Fibroblast of villous mesenchyme (primary cell): ENCODE measurements around the gene ATG16L2. TPM values are rescaled to one million over a fixed set of nuclear protein-coding genes. Genes with fewer than 3 reads are reported as not detected.
"Not testable (repeated sequence)": the region's sequence is repeated elsewhere in the genome, so short reads cannot be mapped to it uniquely, and the experiment has no call there.

Experiments
- DNase-seq: peaks from one replicate; pipeline ENCODE4 v3.0.0-alpha.2; 2010; ENCODE audit warnings: low read depth
- H3K4me3 ChIP-seq: 2 replicates; pipeline ENCODE4 v1.5.1; 2011; ENCODE audit warnings: low read depth, mild to moderate bottlenecking, low read length
- total RNA-seq: library from RNA; depleted of rRNA; stranded (reverse); fragments of >200 nt; gene quantifications from 2 replicates; pipeline ENCODE4 v1.2.3, GENCODE V29; 2012
- TF ChIP-seq, protein P1 (sequence below): IDR thresholded peaks from 2 replicates; pipeline ENCODE4 v1.5.1; 2012; ENCODE audit warnings: low read depth, mild to moderate bottlenecking, low read length; ENCODE audit not compliant: insufficient read depth

The ATG16L2 gene
- total RNA-seq, 1 donor = 11.2 TPM

DNA sequence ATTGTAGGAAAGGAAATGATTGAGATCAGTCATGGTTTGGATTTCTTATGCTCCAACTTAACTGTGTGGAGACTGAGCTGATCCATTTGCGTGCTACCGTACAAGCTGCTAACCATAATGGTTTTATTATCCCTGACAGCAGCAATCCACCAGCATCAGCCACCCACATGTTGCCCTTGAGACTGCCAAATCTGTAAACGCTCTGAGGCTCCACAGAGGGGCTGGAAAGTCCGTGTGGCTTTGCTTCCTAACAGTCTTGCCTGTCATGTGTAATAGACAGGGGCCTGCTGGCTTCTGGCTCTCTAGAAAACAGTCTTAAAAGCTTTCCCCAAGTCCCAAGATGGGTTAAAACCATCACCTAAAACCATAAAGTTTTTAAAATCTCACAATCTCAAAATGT lies 30.1 kb downstream of the ATG16L2 start:
- TF ChIP-seq, protein P1, sequence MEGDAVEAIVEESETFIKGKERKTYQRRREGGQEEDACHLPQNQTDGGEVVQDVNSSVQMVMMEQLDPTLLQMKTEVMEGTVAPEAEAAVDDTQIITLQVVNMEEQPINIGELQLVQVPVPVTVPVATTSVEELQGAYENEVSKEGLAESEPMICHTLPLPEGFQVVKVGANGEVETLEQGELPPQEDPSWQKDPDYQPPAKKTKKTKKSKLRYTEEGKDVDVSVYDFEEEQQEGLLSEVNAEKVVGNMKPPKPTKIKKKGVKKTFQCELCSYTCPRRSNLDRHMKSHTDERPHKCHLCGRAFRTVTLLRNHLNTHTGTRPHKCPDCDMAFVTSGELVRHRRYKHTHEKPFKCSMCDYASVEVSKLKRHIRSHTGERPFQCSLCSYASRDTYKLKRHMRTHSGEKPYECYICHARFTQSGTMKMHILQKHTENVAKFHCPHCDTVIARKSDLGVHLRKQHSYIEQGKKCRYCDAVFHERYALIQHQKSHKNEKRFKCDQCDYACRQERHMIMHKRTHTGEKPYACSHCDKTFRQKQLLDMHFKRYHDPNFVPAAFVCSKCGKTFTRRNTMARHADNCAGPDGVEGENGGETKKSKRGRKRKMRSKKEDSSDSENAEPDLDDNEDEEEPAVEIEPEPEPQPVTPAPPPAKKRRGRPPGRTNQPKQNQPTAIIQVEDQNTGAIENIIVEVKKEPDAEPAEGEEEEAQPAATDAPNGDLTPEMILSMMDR = no peak
- peak; percentile 90 for DNase-seq
- no peak overlapping the region for H3K4me3 ChIP-seq

DNA sequence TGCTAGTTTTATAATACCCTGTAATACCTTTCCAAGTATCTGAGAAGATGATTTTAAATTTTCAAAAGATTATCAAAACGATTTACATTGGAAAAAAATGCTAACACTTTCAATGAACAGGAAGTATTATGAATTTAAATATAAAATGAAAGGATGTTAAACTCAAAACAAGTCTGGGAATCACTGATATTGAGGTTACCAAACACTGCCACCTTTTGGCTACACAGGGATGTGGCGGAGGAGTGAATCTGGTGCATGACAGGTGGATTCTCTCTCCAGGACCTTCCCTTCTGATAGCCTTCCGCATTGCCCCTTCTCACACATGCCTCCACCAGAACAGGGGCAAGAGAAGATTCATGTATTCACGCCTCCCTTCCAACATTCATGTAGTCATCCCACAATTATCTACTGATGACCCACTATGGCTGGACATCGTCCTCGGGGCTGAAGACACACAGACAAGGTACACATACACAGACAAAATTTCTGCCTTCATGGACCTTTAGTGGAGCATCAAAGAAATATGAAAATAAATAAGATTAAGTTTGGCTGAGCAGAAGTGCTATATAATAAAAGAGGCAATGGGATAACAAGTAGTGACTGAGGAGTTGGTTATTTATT lies 34.7 kb downstream of the ATG16L2 start:
- peak; percentile 61 for DNase-seq
- TF ChIP-seq, protein P1 = peak; percentile 74
- no peak overlapping the region for H3K4me3 ChIP-seq

DNA sequence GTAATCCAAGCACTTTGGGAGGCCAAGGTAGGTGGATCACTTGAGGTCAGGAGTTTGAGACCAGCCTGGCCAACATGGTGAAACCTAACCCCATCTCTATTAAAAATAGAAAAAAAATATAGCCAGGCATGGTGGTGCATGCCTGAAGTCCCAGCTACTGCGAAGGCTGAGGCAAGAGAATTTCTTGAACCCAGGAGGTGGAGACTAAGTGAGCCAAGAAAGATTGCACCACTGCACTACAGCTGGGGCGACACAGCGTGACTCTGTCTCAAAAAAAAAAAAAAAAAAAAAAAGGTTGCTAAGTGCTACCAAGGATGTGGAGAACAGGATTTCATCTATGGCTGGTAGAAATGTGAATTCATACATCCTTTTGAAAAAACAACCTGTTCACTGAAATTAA lies 36.6 kb downstream of the ATG16L2 start:
- no peak for DNase-seq
- H3K4me3 ChIP-seq = no peak overlapping the region
- TF ChIP-seq, protein P1 = no peak

DNA sequence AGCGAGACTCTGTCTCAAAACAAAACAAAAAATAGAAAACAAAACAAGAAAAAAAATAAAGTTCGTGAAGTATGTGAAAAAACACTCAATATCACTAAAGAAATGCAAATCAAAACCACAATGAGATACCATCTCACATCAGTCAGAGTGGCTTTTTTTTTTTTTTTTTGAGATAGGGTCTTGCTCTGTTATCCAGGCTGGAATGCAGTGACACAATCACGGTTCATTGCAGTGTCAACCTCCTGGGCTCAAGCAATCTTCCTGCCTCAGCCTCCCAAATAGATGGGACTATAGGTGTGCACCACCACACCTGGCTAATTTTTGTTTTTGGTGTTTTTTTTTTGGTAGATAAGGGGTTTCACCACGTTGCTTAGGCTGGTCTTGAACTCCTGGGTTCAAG lies 37.5 kb downstream of the ATG16L2 start:
- TF ChIP-seq, protein P1 = no peak
- no peak overlapping the region for H3K4me3 ChIP-seq
- DNase-seq = no peak

GRCh38 chr11:72856065-72856464 lies 41.9 kb downstream of the ATG16L2 start:
- TF ChIP-seq, protein P1 = no peak
- DNase-seq = no peak
- H3K4me3 ChIP-seq = no peak overlapping the region

- no peak for DNase-seq
- TF ChIP-seq, protein P1 = no peak
- no peak overlapping the region for H3K4me3 ChIP-seq
These were observed 42.5 kb downstream of the ATG16L2 start for GRCh38 chr11:72856551-72857345.

DNA sequence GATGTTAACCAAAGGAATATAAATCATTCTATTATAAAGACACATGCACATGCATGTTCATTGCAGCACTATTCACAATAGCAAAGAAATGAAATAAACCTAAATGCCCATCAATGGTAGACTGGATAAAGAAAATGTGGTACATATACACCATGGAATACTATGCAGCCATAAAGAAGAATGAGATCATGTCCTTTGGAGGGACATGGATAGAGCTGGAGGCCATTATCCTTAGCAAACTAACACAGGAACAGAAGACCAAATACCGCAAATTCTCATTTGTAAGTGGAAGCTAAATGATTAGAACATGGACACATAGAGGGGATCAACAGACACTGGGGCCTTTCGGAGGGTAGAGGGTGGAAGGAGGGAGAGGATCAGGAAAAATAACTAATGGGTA lies 44.1 kb downstream of the ATG16L2 start:
- DNase-seq, H3K4me3 ChIP-seq: not testable (repeated sequence)
